Measurements from ENCODE around the gene PROM2.

The PROM2 gene

DNA sequence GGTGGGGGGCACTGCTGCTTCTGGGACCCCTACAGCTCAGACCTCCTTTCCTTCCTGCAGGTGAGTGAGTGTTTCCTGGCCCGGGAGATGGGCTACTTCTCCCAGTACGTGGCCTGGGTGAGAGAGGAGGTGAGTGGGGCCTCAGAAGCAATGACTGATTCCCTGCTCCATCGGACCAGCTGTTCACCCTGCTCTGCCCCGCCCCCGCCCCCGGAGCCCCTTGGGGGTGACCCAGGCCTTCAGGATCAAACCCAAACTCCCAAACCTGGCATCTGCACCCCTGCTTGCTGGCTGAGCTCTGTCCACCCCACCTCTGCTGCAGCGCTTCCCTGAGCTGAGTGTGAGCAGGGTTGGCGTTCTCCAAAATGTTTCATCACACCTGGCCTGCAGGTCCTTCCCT, 13.1 kb downstream of the PROM2 start:
- DNase-seq, result no peak

DNA sequence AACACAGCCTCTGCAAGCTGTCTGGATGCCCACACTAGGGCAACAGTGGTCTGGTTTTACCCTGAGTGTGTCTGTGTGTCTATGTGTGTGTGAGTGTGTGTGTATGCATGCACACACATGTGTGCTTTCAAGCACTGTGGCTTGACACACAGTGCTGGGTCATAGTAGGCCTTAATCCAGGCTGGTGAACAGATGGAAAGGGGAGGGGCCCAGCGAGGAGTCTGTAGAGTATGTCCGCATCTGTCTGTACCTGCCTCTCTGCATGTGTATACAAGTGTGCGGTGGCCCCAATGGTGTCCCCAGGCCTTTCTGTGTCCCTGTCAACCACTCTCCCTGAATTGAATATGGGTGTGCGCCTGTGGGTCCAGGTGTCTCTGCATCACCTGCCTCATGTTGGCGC, 13.6 kb downstream of the PROM2 start:
- DNase-seq, result no peak

DNA sequence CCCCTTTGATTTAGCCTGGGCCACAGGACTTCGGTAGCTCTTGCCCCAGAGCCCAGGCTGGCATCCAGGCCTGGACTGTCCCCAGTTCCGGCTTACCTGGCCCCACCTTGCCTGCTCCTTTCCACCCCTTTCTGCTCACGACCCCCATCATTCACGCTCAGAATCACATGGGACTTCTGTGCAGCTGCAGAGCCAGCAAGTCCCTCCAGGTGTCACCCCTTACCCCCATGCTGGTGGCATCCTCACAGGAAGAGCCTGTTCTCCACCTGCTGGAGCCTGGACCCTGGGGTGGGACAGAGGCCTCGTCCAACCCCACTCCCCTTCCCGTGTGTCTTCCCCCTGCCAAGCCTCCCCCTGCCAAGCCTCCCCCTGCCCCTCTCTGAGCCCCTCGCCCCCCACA, 15.0 kb downstream of the PROM2 start:
- DNase-seq, result no peak

DNA sequence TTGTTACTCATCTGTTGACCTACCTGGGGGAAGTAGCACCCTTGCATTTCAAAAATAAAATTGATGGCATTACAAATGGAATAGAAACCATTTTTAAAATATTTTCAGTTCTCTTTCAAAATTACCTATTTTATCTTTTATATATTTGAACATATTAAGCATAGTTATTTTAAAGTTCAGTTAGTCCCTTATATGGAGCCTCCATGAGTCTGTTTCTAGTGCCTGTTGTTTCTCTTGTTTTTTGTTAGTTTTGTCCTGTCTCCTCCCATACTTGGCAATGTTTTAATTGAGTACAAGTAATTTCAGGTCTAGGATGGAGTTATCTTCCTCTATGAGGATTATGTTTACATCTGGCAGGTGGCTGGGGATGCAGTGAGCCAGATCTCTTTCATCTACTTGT, 17.0 kb downstream of the PROM2 start:
- DNase-seq, result no peak

DNA sequence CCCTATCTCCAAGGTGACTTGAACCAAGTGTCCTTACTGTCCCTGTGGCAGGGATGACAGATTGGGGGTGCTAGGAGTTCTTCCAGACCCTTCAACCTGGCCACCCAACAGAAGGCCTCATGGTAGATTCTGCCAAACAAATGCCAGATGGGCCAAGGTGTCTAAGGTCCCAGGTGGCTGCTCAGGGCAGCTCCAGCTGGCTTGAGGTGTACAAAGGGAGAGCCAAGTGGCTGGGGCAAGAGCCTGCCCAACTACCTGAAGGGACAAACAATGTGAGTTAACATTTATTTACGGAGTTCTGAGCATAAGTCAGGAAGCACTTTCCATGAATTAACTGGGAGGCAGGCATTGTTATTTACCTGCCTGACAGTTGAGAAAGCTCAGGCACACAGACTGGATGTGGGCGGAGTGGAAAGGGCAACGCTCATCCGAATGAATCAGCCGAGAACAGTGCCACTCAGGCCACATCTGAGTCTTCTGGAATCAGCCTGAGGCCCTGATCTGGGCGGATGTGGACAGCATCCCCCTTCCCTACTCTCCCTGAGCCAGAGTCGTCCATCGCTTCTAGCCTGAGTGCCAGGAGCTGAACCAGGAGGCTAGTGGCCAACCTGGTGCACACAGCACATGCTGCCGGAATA, 18.5 kb downstream of the PROM2 start:
- no peak for DNase-seq

DNA sequence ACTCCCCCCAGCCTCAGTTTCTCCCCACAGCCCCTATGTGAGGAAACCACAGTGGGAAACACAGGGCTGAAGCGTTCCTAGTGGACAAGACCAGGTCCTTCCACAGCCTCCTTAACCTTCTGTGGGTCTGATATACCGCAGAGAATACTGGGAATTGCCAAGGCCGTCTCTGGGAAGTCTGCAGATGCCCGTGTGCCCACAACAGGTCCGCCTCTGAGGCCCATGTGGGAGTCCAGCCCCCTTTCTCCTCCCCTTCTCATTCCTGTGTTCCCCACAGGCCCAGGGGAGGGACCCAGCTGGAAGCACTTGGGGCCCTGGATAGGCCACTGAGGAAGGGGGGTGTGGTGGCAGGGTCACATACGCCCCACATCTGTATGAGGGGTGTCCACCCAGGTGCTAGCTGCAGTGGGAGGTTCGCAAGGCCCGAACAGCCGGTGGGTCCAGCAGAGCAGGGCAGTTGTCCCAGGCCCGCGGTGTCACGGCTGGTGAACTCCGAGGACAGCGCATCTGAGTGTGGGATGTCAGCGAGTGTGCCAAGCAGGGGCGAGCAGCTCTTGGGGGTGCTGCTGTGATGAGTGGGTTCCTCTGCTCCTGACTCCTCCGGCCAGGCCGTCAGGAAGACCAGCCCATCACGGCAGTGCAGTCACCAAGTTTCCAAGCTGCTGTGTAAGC, 20.5 kb downstream of the PROM2 start:
- no peak for DNase-seq

DNA sequence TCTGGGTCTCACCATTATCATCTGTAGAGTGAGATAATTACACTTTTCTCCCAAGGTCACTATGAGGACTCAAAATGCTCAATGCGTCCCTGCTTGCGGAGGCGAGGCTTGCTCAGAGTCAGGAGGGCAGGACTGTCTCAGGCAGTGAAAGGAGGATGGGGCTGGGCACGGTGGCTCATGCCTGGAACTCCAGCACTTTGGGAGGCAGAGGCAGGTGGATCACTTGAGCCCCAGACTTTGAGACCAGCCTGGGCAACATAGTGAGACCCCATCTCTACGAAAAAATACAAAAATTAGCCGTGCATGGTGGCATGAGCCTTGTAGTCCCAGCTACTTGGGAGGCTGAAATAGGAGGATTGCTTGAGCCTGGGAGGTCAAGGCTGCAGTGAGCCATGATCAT, 21.1 kb downstream of the PROM2 start:
- no peak for DNase-seq

DNA sequence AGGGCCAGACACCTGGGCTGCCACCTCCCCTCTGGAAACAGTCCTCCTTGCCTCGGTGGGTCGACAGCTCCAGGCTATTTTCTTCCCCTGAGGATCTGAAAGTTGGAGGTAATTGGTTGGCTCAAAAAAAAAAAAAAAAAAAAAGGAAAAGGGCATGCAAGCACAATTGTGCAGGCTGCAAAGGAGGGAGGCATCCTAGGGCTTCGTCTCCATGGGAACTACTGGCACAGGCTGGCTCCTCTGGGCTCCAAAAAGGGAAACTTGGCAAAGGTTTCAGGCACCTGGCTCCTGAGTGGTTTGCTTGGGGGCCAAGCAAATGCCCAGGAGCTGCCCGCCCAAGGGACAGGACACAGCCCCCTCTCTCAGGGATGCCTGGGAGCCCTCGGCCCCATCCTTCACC, 21.8 kb downstream of the PROM2 start:
- DNase-seq, result no peak

DNA sequence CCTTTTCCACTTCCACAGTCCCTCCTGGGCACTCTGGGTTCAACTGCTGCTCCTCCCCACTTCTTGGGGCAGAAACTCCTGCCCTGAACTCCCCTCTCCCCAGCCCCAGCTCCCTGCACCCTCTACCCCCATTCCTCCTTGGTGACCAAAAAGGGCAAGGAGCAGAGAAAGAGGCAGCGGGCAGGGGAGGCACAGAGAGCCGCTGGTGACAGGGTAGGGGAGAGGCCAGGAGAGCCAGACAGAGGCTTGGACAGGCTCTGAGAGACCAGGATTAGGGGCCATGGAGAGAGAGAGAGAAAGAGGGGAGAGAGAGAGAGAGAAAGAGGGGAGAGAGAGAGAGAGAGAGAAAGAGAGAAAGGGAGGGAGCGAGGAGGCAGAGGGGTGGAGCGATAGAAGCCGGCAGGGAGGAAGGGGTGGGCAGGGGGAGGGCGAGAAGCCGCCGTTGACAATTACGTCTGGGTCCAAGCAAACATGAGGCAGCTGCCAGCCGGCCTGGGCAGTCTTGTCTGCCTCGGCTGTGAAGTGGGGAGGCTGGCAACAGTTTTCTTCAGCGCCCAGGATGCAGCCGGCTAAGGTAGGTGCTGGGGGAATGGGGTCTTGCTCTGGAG, 22.7 kb downstream of the PROM2 start, which contains the start of gene KCNIP3:
KCNIP3 (plus strand) TSS at position 468 of the 608 bp plus-strand sequence; CDS start at position 560, 92 bp downstream.
- no peak for DNase-seq

DNA sequence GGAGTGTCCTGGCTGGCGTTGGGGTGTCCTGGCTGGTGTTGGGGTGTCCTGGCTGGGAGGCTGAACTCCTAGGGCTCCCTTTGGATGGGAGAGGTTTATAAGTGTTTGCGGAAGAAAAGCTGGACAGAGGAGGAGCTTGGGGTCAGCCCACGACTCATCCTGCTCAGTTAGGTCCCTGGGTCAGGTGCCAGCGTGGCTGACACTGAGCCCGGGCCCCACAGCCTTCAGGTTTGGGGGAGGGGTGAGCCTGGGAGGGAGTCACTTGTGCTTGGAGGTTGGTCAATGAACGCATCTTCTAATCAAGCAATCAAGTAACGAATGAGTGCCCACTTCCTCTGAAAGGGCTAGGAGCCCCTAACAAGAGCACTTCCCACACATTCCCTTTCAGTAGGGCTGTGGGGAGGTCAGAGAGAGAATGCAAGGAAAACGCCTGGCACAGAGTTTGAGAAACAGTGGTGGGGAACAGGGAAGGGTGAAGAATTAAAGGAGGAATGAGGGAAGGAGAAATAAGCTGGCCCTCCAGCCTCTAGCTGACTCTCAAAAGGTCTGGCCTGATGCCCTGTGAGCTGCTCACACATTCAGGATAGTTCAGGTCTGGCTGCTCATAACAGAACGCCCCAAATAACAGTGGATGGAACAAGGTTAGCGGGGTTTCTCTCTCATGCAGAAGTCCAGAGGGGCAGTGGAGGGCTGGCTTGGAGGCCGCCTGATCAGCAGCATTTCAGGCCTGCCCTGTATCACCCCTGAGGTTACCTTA, 23.6 kb downstream of the PROM2 start:
- DNase-seq, result no peak

DNA sequence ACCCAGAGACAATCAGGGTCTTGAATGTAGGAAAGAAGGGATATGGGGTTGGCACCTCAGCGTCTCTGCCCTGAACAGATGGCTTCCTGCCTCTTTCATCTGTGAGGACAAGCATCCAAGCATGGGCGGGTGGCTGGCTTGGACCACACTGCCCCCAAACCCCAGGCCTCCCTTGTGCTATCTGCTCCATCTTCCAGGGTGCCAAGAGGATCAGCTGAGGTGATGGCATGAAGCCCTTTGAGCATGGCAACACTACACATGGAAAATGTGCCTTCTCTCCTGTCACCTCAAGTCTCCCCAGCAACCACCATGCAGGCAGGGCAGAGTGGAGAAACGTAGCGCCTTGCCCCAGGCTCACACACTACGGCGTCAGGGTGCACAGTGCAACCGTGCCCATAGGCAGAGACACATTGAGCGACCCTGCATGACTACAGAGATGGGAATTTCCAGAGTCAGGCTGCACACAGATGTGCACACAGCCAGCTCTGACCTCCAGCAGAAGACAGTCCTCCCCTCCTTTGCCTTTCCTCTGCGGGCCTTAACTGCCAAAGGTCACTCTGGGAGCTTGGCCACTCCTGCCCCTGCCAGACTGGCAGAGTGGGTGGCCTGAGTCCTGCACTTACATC, 24.4 kb downstream of the PROM2 start:
- no peak for DNase-seq

DNA sequence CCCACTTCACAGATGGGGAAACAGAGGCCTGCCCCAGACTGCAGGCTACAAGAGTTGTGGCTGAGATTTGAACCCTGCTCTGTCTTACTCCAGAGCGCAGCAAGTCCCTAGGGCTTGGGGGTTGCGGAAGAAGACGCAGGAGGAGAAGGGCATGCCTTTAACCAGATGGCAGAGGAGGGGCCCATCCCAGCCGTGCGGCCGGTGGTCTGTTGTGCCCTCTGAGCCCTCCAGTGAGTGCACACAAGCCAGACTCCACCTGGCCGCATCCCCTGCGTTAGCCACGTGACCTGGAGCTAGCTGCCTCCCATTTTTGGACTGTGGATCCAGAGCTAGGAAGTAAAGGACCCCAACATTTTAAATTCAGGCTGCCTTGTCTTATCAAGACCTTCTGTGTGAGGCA, 25.7 kb downstream of the PROM2 start:
- DNase-seq, result no peak

DNA sequence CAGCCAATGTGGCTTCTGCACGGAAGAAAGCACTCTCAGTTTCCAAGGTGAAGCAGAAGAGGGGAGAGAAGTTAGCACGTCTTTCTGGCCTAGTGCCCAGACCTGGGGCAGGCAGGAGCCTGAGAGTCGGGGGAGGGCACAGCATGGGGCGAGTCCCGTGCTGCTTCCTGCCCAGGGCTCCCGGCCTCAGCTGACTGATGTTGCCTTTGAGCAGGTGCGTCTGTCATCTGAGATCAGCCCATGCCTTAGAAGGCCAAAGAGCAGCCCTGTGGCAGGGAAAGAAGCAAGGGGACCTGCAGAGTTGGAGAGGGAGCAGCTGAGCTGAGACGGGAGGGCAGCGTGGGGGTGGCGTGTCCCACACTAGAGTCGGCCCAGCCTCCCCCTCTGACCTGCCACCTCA, 26.2 kb downstream of the PROM2 start:
- DNase-seq, result no peak

DNA sequence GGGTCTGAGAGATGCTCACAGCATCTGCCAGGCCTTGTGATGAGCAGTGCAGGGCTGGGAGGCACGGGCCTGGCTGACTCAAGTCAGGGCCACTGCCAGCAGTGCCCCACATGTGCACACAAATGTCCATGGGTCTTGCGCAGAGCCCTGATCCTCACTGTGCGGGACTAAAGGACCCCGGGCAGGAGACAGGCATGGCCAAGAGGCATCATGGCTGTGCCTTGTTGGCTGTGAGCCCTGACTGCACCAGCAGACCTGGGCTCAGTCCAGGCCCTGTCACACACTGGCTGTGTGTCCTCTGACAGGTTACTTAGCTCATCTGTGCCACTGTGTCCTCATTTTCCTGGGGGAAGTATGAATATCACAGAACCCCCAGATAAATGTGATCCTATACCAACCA, 26.9 kb downstream of the PROM2 start:
- DNase-seq, result no peak

DNA sequence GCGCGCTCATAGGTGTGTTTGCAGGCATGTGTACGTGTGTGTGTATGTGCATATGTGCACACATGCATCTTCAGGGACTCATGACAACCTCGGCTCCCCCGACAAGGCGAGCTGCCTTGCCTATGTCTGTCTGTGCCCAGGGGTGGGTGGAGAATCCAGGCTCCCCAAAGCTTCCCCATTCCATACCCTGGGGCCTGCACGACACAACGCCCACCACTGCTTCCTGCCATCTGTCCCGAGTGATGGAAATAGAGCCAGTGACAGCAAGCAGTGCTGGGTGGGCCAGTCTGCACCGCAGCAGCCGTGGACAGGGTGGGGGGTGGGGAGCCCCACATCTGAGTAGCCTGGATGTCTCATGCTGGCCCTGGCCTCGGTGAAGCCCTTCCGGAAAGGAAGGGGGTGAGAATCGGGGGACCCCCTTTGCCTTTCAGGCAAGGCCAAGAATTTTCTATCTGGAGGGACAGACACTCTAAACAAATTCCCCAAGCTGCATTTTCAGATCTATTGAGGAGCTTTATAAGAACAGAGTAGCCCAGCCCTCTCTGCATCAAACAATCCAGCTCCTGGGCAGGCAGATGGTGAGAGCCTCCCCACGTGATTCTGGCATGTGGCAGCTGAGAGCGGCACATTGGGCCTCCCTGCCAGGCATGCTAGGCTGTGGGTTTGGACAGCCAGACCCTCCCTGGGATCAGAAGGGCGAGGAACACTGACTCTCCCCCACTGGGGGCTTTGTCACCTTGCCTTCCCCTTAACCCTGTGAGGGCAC, 27.8 kb downstream of the PROM2 start:
- DNase-seq, result no peak

DNA sequence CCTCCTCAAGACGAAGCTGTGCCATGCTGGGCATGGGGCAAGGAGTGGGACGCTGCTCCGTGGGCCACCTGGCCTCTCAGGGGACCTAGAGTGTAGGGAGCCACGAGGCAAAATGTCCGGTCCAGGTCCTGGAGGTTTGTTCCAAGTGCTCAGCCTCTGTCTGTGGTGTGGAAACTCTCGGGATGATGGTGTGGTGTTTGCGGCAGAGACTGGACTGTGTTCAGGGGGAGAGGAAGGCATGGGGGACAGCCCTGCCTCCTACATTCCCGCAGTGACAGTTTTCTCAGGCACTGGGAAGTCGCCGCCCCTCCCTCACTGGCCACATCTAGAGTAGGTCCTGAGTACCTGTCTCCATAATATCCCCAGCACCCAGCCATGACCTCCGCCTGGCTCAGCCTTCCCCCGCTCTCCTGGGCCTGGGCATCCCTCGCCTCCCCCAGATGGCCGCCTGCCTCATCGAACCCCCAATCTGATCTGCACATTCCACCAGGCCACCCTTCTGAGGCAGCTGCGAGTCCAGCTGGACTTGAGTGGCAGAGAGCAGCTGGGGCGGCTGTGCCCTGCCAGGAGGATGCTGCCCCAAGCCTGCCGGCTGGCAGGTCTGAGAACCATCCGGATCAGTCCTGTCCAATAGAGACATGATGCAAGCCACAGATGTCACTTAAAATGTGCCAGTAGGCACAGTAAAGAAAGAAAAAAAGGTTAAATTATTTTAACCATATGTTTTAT, 29.1 kb downstream of the PROM2 start:
- no peak for DNase-seq

DNA sequence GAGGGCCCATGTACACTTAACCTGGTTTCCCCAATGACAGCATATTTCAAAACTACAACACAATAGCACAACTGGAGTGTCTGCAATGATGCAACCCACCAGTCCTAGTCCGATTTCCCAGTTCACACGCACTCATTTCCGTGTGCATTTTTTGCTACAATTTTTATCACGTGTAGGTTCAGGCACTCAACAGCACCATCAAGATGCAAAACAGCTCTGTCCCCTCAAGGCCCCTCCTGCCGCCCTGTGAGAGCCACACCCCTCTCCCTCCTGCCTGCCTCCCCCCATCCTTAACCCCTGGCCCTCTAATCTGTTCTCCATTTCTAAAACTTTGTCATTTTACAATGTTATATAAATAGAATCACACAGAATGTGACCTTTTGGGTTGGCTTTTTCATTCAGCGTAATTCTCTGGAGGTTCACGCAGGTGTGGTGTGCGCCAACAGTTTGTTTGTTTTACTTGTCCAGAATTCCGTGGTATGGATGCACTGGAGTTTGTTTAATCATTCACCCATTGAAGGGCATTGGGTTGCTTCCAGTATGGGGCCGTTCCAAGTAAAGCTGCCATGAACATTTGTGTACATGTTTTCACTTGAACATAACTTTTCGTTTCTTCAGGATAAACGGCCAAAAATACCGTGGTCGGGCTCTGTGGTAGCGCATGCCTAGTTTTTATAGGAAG, 31.3 kb downstream of the PROM2 start:
- no peak for DNase-seq

DNA sequence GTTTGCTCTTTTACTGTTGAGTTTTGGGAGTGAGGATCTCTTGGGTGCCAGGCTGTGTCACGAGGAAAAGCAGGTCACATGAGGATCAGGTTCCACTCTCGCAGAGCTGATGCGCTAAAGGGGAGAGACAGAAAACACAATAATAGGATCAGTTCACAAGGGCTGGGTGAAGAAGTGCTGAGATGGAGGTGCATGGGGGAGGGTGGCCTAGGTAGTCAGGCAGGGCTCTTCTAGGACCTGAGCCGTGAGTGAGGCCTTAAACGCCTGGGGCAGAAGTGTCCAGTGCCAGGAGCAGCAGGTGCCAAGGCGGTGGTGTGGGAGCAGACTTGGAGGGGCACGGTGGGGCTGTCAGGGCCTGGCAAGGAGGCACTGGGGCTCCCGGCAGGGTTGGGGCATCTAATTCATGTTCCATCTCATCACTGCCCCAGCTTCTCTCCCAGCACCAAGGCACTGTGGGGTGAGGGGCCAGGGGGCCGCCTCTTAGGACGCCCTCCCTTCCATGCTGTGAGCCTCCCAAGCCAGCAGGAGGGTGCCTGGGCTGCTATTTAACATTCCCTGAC, 32.2 kb downstream of the PROM2 start:
- no peak for DNase-seq

DNA sequence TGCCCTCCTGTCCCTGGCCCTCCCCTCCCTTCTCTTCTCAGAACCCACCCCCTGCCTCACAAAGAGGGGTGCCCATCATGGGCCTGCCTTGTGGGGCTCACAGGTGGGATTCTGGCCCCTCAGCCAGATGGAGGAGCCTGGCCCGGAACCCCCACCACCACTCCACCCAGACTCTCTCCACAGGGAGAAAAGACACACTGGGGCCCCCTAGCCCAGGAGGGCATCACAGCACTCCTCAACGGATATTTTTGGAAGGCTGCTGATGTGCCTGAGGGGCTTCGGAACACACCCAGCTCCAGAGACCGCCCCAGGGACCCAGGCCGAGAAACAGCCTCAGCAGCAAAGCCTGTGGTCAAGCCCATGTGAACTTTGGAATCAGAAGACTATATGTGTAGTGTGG, 32.8 kb downstream of the PROM2 start:
- no peak for DNase-seq

DNA sequence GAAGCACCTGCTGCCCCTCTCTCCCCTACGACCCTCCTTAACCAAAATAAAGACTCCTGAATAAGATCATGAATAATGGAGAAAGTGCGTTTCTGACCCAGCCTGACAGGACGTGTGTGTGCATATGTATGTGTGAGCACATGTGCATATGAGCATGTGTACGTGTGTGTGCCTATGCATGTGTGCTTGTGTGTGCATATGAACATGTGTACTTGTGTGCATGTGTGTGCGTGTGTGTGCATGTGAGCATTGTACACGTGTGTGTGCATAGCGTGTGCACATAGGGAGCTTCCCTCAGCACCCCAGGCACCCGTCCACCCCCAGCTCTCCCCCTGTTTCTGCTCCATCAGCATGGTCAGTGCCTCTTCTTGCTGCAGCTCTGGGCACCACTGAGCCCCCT, 33.6 kb downstream of the PROM2 start:
- DNase-seq, result no peak
